Activated T-cell treated with anti-CD3 and anti-CD28 coated beads for 24 hours (primary cell): Measurements from ENCODE around the gene EVI5L.
"Not testable (repeated sequence)": the region's sequence is repeated elsewhere in the genome, so short reads cannot be mapped to it uniquely, and the experiment has no call there.

Source experiments
- DNase-seq: peaks from one replicate; pipeline ENCODE4 v3.0.0-alpha.2; 2020; ENCODE audit warnings: low read depth

EVI5L gene

GRCh38 chr19:7829561-7830271, at the start of gene EVI5L:
EVI5L (plus strand) TSS chr19:7830218; CDS start chr19:7846543, 16,325 bp downstream.
- DNase-seq = peak; percentile 99

- DNase-seq = no peak
Observed at GRCh38 chr19:7781157-7781556, 48.9 kb upstream of the EVI5L start.

GRCh38 chr19:7783991-7784423, 46.0 kb upstream of the EVI5L start:
- no peak for DNase-seq

GRCh38 chr19:7784856-7785255, 45.2 kb upstream of the EVI5L start:
- no peak for DNase-seq

GRCh38 chr19:7787141-7787540, 42.9 kb upstream of the EVI5L start:
- DNase-seq = no peak

GRCh38 chr19:7787602-7788177, 42.3 kb upstream of the EVI5L start:
- DNase-seq = no peak

- no peak for DNase-seq
Observed at GRCh38 chr19:7788178-7788932, 41.7 kb upstream of the EVI5L start.

- no peak for DNase-seq
Observed at GRCh38 chr19:7788933-7789323, 41.1 kb upstream of the EVI5L start.

- no peak for DNase-seq
Observed at GRCh38 chr19:7789447-7789846, 40.6 kb upstream of the EVI5L start.

- no peak for DNase-seq
Observed at GRCh38 chr19:7790416-7790815, 39.6 kb upstream of the EVI5L start.

- no peak for DNase-seq
Observed at GRCh38 chr19:7792281-7792680, 37.7 kb upstream of the EVI5L start.

GRCh38 chr19:7792701-7793100, 37.3 kb upstream of the EVI5L start:
- not testable (repeated sequence) for DNase-seq

GRCh38 chr19:7793493-7793892, 36.5 kb upstream of the EVI5L start:
- no peak for DNase-seq

GRCh38 chr19:7795555-7796161, 34.4 kb upstream of the EVI5L start:
- DNase-seq = no peak

- peak; percentile 61 for DNase-seq
Observed at GRCh38 chr19:7799640-7800355, 30.2 kb upstream of the EVI5L start.

- DNase-seq = no peak
Observed at GRCh38 chr19:7801020-7801570, 28.9 kb upstream of the EVI5L start.

- DNase-seq = no peak
Observed at GRCh38 chr19:7806234-7806633, 23.8 kb upstream of the EVI5L start.

- DNase-seq = no peak
Observed at GRCh38 chr19:7806876-7807275, 23.1 kb upstream of the EVI5L start.

GRCh38 chr19:7808108-7808507, 21.9 kb upstream of the EVI5L start:
- DNase-seq = no peak

- DNase-seq = no peak
Observed at GRCh38 chr19:7811989-7812388, 18.0 kb upstream of the EVI5L start.

- DNase-seq = no peak
Observed at GRCh38 chr19:7815325-7815724, 14.7 kb upstream of the EVI5L start.

- DNase-seq = not testable (repeated sequence)
Observed at GRCh38 chr19:7816040-7816439, 14.0 kb upstream of the EVI5L start.
